ENCODE results near the gene LILRB4. TPM values are rescaled to one million over a fixed set of nuclear protein-coding genes. Genes with fewer than 3 reads are reported as not detected.

LILRB4 gene
- total and polyA plus RNA-seq, 11 donors = 0.69 to 40.9 (median 2.0) TPM

GRCh38 chr19:54648129-54648528 is 14.7 kb upstream of the LILRB4 start:
- intact Hi-C loops (cut with DNase I) = no loop called here
- Histone ChIP-seq H3K36me3 (peaks cover 0 to 5% (median 0%) of the 10 kb centered on the region in 9 donors), H3K27me3 (peaks cover 0 to 11% (median 6%) of the 10 kb centered on the region in 9 donors), H3K9me3 (no peaks in the 10 kb centered on the region), H3K27ac (no peak overlapping the region), H3K4me3 (no peak overlapping the region), H3K4me1 (no peaks in the 10 kb centered on the region)
- no peak for TF ChIP-seq CTCF (IDR thresholded peaks at IDR 0.05)
- TF ChIP-seq POLR2A (IDR thresholded peaks at IDR 0.05) = no peak
- DNase-seq (no peak), ATAC-seq (no peak)
- 50 to 56% (median 53%) methylated on average over 4 of the region's 4 CpGs for WGBS, 4 donors

- WGBS, 4 donors = 74 to 86% (median 80%) methylated on average over 6 of the region's 6 CpGs
- Histone ChIP-seq H3K9me3 (no peaks in the 10 kb centered on the region), H3K36me3 (peaks cover 0 to 5% (median 0%) of the 10 kb centered on the region in 9 donors), H3K27ac (no peak overlapping the region), H3K4me1 (peaks cover 0 to 8% (median 0%) of the 10 kb centered on the region in 12 donors), H3K27me3 (peaks cover 0 to 11% (median 6%) of the 10 kb centered on the region in 9 donors), H3K4me3 (no peak overlapping the region)
- no peak for DNase-seq
- intact Hi-C loops (cut with DNase I) = loop anchor here in 1 of 10 donors (10.0 kb wide), 1 partner anchor 275 kb away; no protein-coding TSS in a partner anchor
- no peak for TF ChIP-seq CTCF (IDR thresholded peaks at IDR 0.05)
- no peak for TF ChIP-seq POLR2A (IDR thresholded peaks at IDR 0.05)
- no peak for ATAC-seq
These were observed 12.6 kb upstream of the LILRB4 start for GRCh38 chr19:54650108-54650655.

- DNase-seq (no peak), ATAC-seq (no peak)
- intact Hi-C loops (cut with DNase I) = loop anchor here in 1 of 10 donors (10.0 kb wide), 1 partner anchor 272 kb away; no protein-coding TSS in a partner anchor
- H3K27ac ChIP-seq = no peak overlapping the region
- no peak overlapping the region for H3K4me3 ChIP-seq
- WGBS, 4 donors = 32 to 42% (median 38%) methylated on average over 6 of the region's 6 CpGs
- H3K36me3 ChIP-seq = peaks cover 0 to 5% (median 0%) of the 10 kb centered on the region in 9 donors
- TF ChIP-seq CTCF (IDR thresholded peaks at IDR 0.05) (peak; percentile 27 to 65 (median 50)), POLR2A (IDR thresholded peaks at IDR 0.05) (no peak)
- H3K9me3 ChIP-seq = no peaks in the 10 kb centered on the region
- H3K27me3 ChIP-seq = peaks cover 0 to 11% (median 7%) of the 10 kb centered on the region in 9 donors
- H3K4me1 ChIP-seq = peaks cover 0 to 8% (median 0%) of the 10 kb centered on the region in 12 donors
These were observed 9.5 kb upstream of the LILRB4 start for GRCh38 chr19:54653181-54653809.
